ENCODE measurements around the gene SLC2A13. TPM values are rescaled to one million over a fixed set of nuclear protein-coding genes. Genes with fewer than 3 reads are reported as not detected.

Gene SLC2A13
- total and polyA plus RNA-seq, 2 experiments from 2014 or later, result 10.4 to 13.8 TPM

- Histone ChIP-seq H3K9me3 (ENCODE audit: low read depth) (no peaks in the 10 kb centered on the region), H3K36me3 (no peaks in the 10 kb centered on the region), H3K4me1 (ENCODE audit: low read depth) (peaks cover 4% of the 10 kb centered on the region), H3K27me3 (no peaks in the 10 kb centered on the region), H3K27ac (no peak overlapping the region), H3K4me3 (no peak overlapping the region)
- no peak for DNase-seq (ENCODE audit: low read depth in 1 of 2, low spot score in 1 of 2)
- TF ChIP-seq CTCF (IDR thresholded peaks at IDR 0.05; ENCODE audit: low read depth, low read length), result no peak
Observed at GRCh38 chr12:40068416-40068815, 37.5 kb downstream of the SLC2A13 start.

GRCh38 chr12:40065636-40066035 lies 40.2 kb downstream of the SLC2A13 start:
- H3K4me3 ChIP-seq, result no peak overlapping the region

GRCh38 chr12:40063414-40063813 lies 42.5 kb downstream of the SLC2A13 start:
- Histone ChIP-seq H3K27me3 (no peaks in the 10 kb centered on the region), H3K4me1 (ENCODE audit: low read depth) (peaks cover 8% of the 10 kb centered on the region), H3K9me3 (ENCODE audit: low read depth) (no peaks in the 10 kb centered on the region), H3K27ac (no peak overlapping the region), H3K4me3 (no peak overlapping the region), H3K36me3 (no peaks in the 10 kb centered on the region)
- TF ChIP-seq CTCF (IDR thresholded peaks at IDR 0.05; ENCODE audit: low read depth, low read length), result no peak
- peak; percentile 20 to 32 for DNase-seq (ENCODE audit: low read depth in 1 of 2, low spot score in 1 of 2)

More at GRCh38 chr12:40065636-40066035, 40.2 kb downstream of the SLC2A13 start:
- DNase-seq (ENCODE audit: low read depth in 1 of 2, low spot score in 1 of 2), result no peak
- Histone ChIP-seq H3K27me3 (no peaks in the 10 kb centered on the region), H3K27ac (no peak overlapping the region), H3K4me1 (ENCODE audit: low read depth) (peaks cover 8% of the 10 kb centered on the region), H3K9me3 (ENCODE audit: low read depth) (no peaks in the 10 kb centered on the region), H3K36me3 (no peaks in the 10 kb centered on the region)
- no peak for TF ChIP-seq CTCF (IDR thresholded peaks at IDR 0.05; ENCODE audit: low read depth, low read length)

- H3K27ac ChIP-seq, result no peak overlapping the region
Observed at GRCh38 chr12:40058721-40059190, 47.1 kb downstream of the SLC2A13 start.

GRCh38 chr12:40056373-40056772 lies 49.5 kb downstream of the SLC2A13 start:
- no peaks in the 10 kb centered on the region for H3K36me3 ChIP-seq
- H3K4me1 ChIP-seq (ENCODE audit: low read depth), result peaks cover 12% of the 10 kb centered on the region
- no peak overlapping the region for H3K27ac ChIP-seq
- no peaks in the 10 kb centered on the region for H3K9me3 ChIP-seq (ENCODE audit: low read depth)
- no peaks in the 10 kb centered on the region for H3K27me3 ChIP-seq
- no peak overlapping the region for H3K4me3 ChIP-seq
- TF ChIP-seq CTCF (IDR thresholded peaks at IDR 0.05; ENCODE audit: low read depth, low read length), result no peak
- DNase-seq (ENCODE audit: low read depth in 1 of 2, low spot score in 1 of 2), result no peak

More at GRCh38 chr12:40058721-40059190, 47.1 kb downstream of the SLC2A13 start:
- peak in 1 of 2 donors; percentile 14 for DNase-seq (ENCODE audit: low read depth in 1 of 2, low spot score in 1 of 2)
- H3K36me3 ChIP-seq, result no peaks in the 10 kb centered on the region
- no peaks in the 10 kb centered on the region for H3K27me3 ChIP-seq
- no peaks in the 10 kb centered on the region for H3K9me3 ChIP-seq (ENCODE audit: low read depth)
- H3K4me3 ChIP-seq, result no peak overlapping the region
- peaks cover 19% of the 10 kb centered on the region for H3K4me1 ChIP-seq (ENCODE audit: low read depth)
- TF ChIP-seq CTCF (IDR thresholded peaks at IDR 0.05; ENCODE audit: low read depth, low read length), result no peak
